Measurements from ENCODE around the gene SPTA1. TPM values are rescaled to one million over a fixed set of nuclear protein-coding genes. Genes with fewer than 3 reads are reported as not detected.

SPTA1 gene
- total and polyA plus RNA-seq, 2 experiments from 2014 or later: not detected

GRCh38 chr1:158646465-158646864 lies 40.0 kb downstream of the SPTA1 start:
- no peaks in the 10 kb centered on the region for H3K79me2 ChIP-seq (ENCODE audit: insufficient read depth)
- H3K27me3 ChIP-seq (replicated peaks; ENCODE audit: insufficient read depth): no peaks in the 10 kb centered on the region; the same call in none of the 2 replicates
- in situ Hi-C loops (cut with MboI): no loop called here
- no peaks in the 10 kb centered on the region for H3K36me3 ChIP-seq (ENCODE audit: low read depth)
- no peak overlapping the region for H3K4me3 ChIP-seq
- no peak overlapping the region for H3K9ac ChIP-seq
- no peak overlapping the region for H3K27ac ChIP-seq
- H3K9me2 ChIP-seq (ENCODE audit: insufficient read depth): no peaks in the 10 kb centered on the region
- H3K9me3 ChIP-seq (ENCODE audit: low read depth): no peaks in the 10 kb centered on the region
- no peaks in the 10 kb centered on the region for H3K4me1 ChIP-seq (ENCODE audit: insufficient read depth)
- H2AFZ ChIP-seq: no peak overlapping the region
- TF ChIP-seq EZH2 (IDR thresholded peaks at IDR 0.05; ENCODE audit: insufficient read depth, poor library complexity, severe bottlenecking) (no peak), EZH2phosphoT487 (IDR thresholded peaks at IDR 0.05; ENCODE audit: insufficient read depth, low read depth) (no peak)
- H4K20me1 ChIP-seq (ENCODE audit: insufficient read depth): no peaks in the 10 kb centered on the region; the same call in 1 of the 2 replicates
- 13 to 50% methylated on average over 1 of the region's 1 CpG for WGBS, 2 experiments (ENCODE audit: low coverage in 1 of 2, low lambda C conversion rate in 2 of 2, missing lambda C conversion rate in 2 of 2)
- H3F3A ChIP-seq (ENCODE audit: insufficient read depth): no peaks in the 10 kb centered on the region
- DNase-seq: no peak
- H3K4me2 ChIP-seq (ENCODE audit: unreplicated experiment): no peak overlapping the region

DNA sequence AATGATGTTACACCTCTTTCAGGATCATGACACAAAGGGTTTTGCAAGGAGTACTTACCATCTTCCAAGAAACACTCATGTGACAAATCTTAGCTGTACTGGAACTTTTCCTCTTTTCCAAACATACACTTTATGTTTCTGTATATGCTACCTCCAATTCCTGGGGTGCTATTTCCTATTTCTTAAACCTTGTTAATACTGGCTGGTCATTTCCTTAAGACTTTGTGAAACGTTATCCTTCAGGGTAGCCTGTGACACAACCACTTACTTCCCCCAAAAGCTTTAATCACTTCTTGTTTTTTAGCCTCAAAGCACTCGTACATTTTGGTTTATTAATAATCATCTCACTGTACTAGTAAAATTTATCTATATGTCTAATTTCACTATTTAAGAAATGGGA lies 42.1 kb downstream of the SPTA1 start:
- Histone ChIP-seq H3K79me2 (ENCODE audit: insufficient read depth) (no peaks in the 10 kb centered on the region), H3K36me3 (ENCODE audit: low read depth) (no peaks in the 10 kb centered on the region), H3K27me3 (replicated peaks; ENCODE audit: insufficient read depth) (no peaks in the 10 kb centered on the region; the same call in none of the 2 replicates), H3K4me1 (ENCODE audit: insufficient read depth) (no peaks in the 10 kb centered on the region), H3K9me3 (ENCODE audit: low read depth) (no peaks in the 10 kb centered on the region), H3K27ac (no peak overlapping the region), H2AFZ (no peak overlapping the region), H4K20me1 (ENCODE audit: insufficient read depth) (no peaks in the 10 kb centered on the region; the same call in 1 of the 2 replicates), H3K4me3 (no peak overlapping the region), H3K4me2 (ENCODE audit: unreplicated experiment) (no peak overlapping the region), H3F3A (ENCODE audit: insufficient read depth) (no peaks in the 10 kb centered on the region), H3K9me2 (ENCODE audit: insufficient read depth) (no peaks in the 10 kb centered on the region), H3K9ac (no peak overlapping the region)
- WGBS, 2 experiments (ENCODE audit: low coverage in 1 of 2, low lambda C conversion rate in 2 of 2, missing lambda C conversion rate in 2 of 2): 0 to 6% methylated on average over 2 of the region's 2 CpGs
- in situ Hi-C loops (cut with MboI): no loop called here
- TF ChIP-seq EZH2phosphoT487 (IDR thresholded peaks at IDR 0.05; ENCODE audit: insufficient read depth, low read depth): no peak
- TF ChIP-seq EZH2 (IDR thresholded peaks at IDR 0.05; ENCODE audit: insufficient read depth, poor library complexity, severe bottlenecking): no peak
- DNase-seq: no peak

GRCh38 chr1:158638904-158639303 lies 47.6 kb downstream of the SPTA1 start:
- no peak for DNase-seq
- no peak for TF ChIP-seq EZH2phosphoT487 (IDR thresholded peaks at IDR 0.05; ENCODE audit: insufficient read depth, low read depth)
- TF ChIP-seq EZH2 (IDR thresholded peaks at IDR 0.05; ENCODE audit: insufficient read depth, poor library complexity, severe bottlenecking): no peak
- no peak overlapping the region for H3K4me3 ChIP-seq
- no peaks in the 10 kb centered on the region for H4K20me1 ChIP-seq (ENCODE audit: insufficient read depth)
- H3K4me1 ChIP-seq (ENCODE audit: insufficient read depth): no peaks in the 10 kb centered on the region
- no peaks in the 10 kb centered on the region for H3K9me3 ChIP-seq (ENCODE audit: low read depth)
- no peaks in the 10 kb centered on the region for H3K79me2 ChIP-seq (ENCODE audit: insufficient read depth)
- H3K4me2 ChIP-seq (ENCODE audit: unreplicated experiment): no peak overlapping the region
- H3K36me3 ChIP-seq (ENCODE audit: low read depth): no peaks in the 10 kb centered on the region
- no peak overlapping the region for H3K9ac ChIP-seq
- H3F3A ChIP-seq (ENCODE audit: insufficient read depth): no peaks in the 10 kb centered on the region
- H3K27me3 ChIP-seq (replicated peaks; ENCODE audit: insufficient read depth): no peaks in the 10 kb centered on the region
- in situ Hi-C loops (cut with MboI): no loop called here
- no peaks in the 10 kb centered on the region for H3K9me2 ChIP-seq (ENCODE audit: insufficient read depth)
- H3K27ac ChIP-seq: no peak overlapping the region
- no peak overlapping the region for H2AFZ ChIP-seq

GRCh38 chr1:158638146-158638545 lies 48.4 kb downstream of the SPTA1 start:
- Histone ChIP-seq H3F3A (ENCODE audit: insufficient read depth) (no peaks in the 10 kb centered on the region), H3K27ac (no peak overlapping the region), H3K4me2 (ENCODE audit: unreplicated experiment) (no peak overlapping the region), H3K9me2 (ENCODE audit: insufficient read depth) (no peaks in the 10 kb centered on the region), H4K20me1 (ENCODE audit: insufficient read depth) (no peaks in the 10 kb centered on the region), H3K27me3 (replicated peaks; ENCODE audit: insufficient read depth) (no peaks in the 10 kb centered on the region), H2AFZ (no peak overlapping the region), H3K36me3 (ENCODE audit: low read depth) (no peaks in the 10 kb centered on the region), H3K4me3 (no peak overlapping the region), H3K9me3 (ENCODE audit: low read depth) (no peaks in the 10 kb centered on the region), H3K79me2 (ENCODE audit: insufficient read depth) (no peaks in the 10 kb centered on the region), H3K9ac (no peak overlapping the region), H3K4me1 (ENCODE audit: insufficient read depth) (no peaks in the 10 kb centered on the region)
- no peak for DNase-seq
- TF ChIP-seq EZH2 (IDR thresholded peaks at IDR 0.05; ENCODE audit: insufficient read depth, poor library complexity, severe bottlenecking): no peak
- no peak for TF ChIP-seq EZH2phosphoT487 (IDR thresholded peaks at IDR 0.05; ENCODE audit: insufficient read depth, low read depth)
- in situ Hi-C loops (cut with MboI): no loop called here
- 22 to 28% methylated on average over 4 of the region's 4 CpGs for WGBS, 2 experiments (ENCODE audit: low coverage in 1 of 2, low lambda C conversion rate in 2 of 2, missing lambda C conversion rate in 2 of 2)

DNA sequence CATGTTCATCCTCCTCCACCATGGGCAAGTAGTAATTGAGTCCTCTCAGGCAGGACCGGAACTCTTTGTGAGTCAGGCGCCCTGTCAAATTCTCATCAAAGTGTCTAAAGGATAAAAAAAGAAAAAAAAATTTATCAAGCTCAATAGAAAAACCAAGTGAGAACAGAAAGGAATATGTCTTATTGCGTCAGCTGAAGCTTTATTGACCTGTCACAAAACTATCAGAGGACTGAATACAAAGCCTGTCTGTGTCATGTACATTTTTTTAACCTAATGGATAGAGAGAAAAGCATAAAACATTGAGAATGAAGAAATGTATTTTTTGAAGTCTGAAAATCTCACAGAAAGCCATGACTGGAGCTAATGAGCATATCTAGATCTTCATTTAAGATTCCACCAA lies 72.8 kb downstream of the SPTA1 start:
- Histone ChIP-seq H3K27ac (no peak overlapping the region), H3F3A (ENCODE audit: insufficient read depth) (no peaks in the 10 kb centered on the region), H2AFZ (no peak overlapping the region), H3K27me3 (replicated peaks; ENCODE audit: insufficient read depth) (no peaks in the 10 kb centered on the region), H4K20me1 (ENCODE audit: insufficient read depth) (no peaks in the 10 kb centered on the region), H3K4me3 (no peak overlapping the region), H3K36me3 (ENCODE audit: low read depth) (no peaks in the 10 kb centered on the region), H3K9ac (no peak overlapping the region), H3K4me2 (ENCODE audit: unreplicated experiment) (no peak overlapping the region), H3K9me3 (ENCODE audit: low read depth) (no peaks in the 10 kb centered on the region), H3K4me1 (ENCODE audit: insufficient read depth) (no peaks in the 10 kb centered on the region), H3K79me2 (ENCODE audit: insufficient read depth) (no peaks in the 10 kb centered on the region), H3K9me2 (ENCODE audit: insufficient read depth) (no peaks in the 10 kb centered on the region)
- no peak for DNase-seq
- WGBS, 2 experiments (ENCODE audit: low coverage in 1 of 2, low lambda C conversion rate in 2 of 2, missing lambda C conversion rate in 2 of 2): 34 to 37% methylated on average over 3 of the region's 3 CpGs
- TF ChIP-seq EZH2 (IDR thresholded peaks at IDR 0.05; ENCODE audit: insufficient read depth, poor library complexity, severe bottlenecking) (no peak), EZH2phosphoT487 (IDR thresholded peaks at IDR 0.05; ENCODE audit: insufficient read depth, low read depth) (no peak)
- in situ Hi-C loops (cut with MboI): no loop called here
